Measurements from ENCODE around the gene GRAMD2A.

GRCh38 chr15:72175186-72176044 lies 22.2 kb downstream of the GRAMD2A start:
- TF ChIP-seq CTCF (IDR thresholded peaks at IDR 0.05) (no peak), POLR2AphosphoS5 (IDR thresholded peaks at IDR 0.05) (no peak), POLR2A (IDR thresholded peaks at IDR 0.05) (no peak), EP300 (IDR thresholded peaks at IDR 0.05) (no peak)
